Urinary bladder (tissue), 4 donors: ENCODE results near the gene SLC9A9. TPM values are rescaled to one million over a fixed set of nuclear protein-coding genes. Genes with fewer than 3 reads are reported as not detected.

Experiments used
- DNase-seq: peaks from one replicate; pipeline ENCODE4 v3.0.0-alpha.2; 2015; ENCODE audit errors: extremely low spot score
- H3K27ac ChIP-seq: one replicate; pipeline ENCODE4 v1.5.1; 2013; ENCODE audit warnings: low read depth, mild to moderate bottlenecking, moderate library complexity
- H3K36me3 ChIP-seq: one replicate; pipeline ENCODE4 v1.6.1; 2013; ENCODE audit warnings: mild to moderate bottlenecking, moderate library complexity; ENCODE audit not compliant: insufficient read depth
- H3K4me1 ChIP-seq: one replicate; pipeline ENCODE4 v1.6.1; 2013; ENCODE audit warnings: mild to moderate bottlenecking, moderate library complexity; ENCODE audit not compliant: insufficient read depth
- H3K4me3 ChIP-seq: one replicate; pipeline ENCODE4 v1.5.1; 2013; ENCODE audit warnings: low read depth, low read length
- WGBS: extraction: QIAGEN DNeasy Blood & Tissue Kit; methylation state at CpG from one replicate; pipeline ENCODE4 v1.1.7; 2013; 5-methylcytosine and 5-hydroxymethylcytosine counted together
- polyA plus RNA-seq: library from polyadenylated mRNA; stranded (reverse); fragments of 200-250 nt; gene quantifications from one replicate; pipeline ENCODE4 v1.2.3, GENCODE V29; 2013
- total RNA-seq: library from RNA; depleted of rRNA; stranded (reverse); fragments of >200 nt; gene quantifications from one replicate; pipeline ENCODE4 v1.2.3, GENCODE V29; 2014
- donor health status: healthy with polysubstance abuse.
- donor health status: healthy.

Gene SLC9A9
- total and polyA plus RNA-seq, 2 donors, result 28.7 to 46.2 TPM

DNA sequence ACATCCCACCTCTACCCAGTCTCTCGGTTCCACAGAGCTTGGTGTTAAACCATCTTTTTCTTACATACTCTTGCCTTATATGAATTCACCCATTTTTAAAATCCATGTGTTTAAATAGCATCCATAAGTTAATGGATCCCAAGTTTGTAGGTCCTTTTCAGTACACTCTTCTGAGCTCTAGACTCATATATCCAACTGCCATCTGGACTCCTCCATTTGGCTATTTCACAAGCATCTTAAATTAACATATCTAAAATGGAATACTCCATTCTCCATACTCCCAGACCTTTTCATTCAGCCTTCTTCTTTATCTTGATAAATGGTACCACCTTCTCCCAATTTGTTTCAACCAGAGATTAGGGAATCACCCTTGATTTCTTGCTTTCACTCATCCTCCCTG, 615.3 kb downstream of the SLC9A9 start:
- no peak for DNase-seq
- no peak overlapping the region for H3K4me3 ChIP-seq
- no peaks in the 10 kb centered on the region for H3K4me1 ChIP-seq
- no peaks in the 10 kb centered on the region for H3K36me3 ChIP-seq
- no peak overlapping the region for H3K27ac ChIP-seq
- WGBS, result 94% methylated on average over 1 of the region's 1 CpG

DNA sequence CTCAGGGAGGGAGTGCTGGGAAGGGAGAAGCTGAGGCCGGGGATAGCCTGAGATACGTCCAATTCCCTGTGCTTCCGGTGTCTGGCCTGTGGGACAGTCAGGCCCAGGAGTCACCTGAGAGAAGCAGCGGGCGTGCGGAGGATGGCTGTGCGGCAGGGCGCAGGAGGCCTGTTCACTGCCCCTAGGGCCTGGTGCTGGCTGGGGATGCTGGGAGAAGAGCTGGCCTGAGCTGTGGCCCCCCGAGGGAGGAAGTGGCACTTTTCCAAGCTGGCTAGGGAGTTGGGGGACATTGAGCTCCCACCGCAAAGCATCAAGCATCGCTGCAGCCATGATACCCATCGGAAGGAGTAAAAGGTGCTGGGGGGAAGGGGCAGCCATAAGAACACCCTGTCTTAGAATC, 619.9 kb downstream of the SLC9A9 start:
- 95% methylated on average over 12 of the region's 12 CpGs for WGBS
- Histone ChIP-seq H3K4me3 (no peak overlapping the region), H3K27ac (no peak overlapping the region), H3K4me1 (no peaks in the 10 kb centered on the region), H3K36me3 (no peaks in the 10 kb centered on the region)
- no peak for DNase-seq

DNA sequence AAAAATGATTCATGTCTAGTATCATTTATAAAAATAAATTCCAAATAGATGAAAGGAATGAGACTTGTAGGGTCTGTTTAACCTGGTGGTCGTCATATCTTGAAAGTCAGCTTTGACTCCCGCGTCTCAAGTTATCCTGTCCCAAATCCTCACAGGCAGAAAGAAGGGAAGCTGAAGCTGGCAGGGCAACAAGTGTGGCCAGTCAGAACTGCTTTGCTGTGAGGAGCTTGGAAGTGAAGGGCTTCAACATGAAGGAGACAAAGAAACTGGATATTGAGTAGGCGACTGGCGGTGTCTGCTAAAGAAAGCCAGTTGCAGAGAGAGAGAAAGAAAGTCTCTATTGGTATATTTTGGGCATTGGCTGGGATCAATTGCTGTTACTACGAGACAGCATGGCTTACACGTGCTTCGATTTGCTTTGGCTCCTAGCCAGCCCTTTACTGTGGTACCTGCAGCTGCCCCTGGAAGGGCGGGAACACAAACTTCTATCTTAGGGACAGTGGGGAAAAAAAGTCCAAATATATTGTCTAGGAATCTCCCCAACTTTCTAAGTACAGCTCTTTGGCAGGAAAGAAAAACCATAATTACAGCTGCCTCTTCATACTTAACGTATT, 621.5 kb downstream of the SLC9A9 start:
- Histone ChIP-seq H3K36me3 (no peaks in the 10 kb centered on the region), H3K4me1 (peaks cover 2% of the 10 kb centered on the region), H3K4me3 (no peak overlapping the region), H3K27ac (no peak overlapping the region)
- DNase-seq, result no peak
- WGBS, result 80% methylated on average over 10 of the region's 10 CpGs

DNA sequence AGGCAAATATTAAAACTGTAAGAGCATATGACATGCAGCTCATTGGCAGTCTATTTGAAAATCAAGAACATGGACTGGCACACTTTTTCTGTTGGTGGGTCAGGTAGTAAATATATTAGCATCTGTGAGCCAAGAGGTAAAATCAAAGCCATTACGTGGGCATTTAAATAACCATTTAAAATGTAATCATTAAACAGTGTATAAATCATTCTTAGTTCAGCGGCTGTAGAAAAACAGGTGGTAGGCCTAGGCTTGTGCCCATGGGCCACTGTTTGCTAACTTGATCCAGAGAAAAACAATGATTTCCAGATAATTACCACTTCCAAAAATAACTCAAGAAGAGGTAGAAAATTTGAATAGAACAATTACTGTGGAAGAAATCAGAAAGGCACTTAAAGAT, 623.6 kb downstream of the SLC9A9 start:
- Histone ChIP-seq H3K4me1 (peaks cover 2% of the 10 kb centered on the region), H3K27ac (no peak overlapping the region), H3K4me3 (no peak overlapping the region), H3K36me3 (no peaks in the 10 kb centered on the region)
- 85% methylated on average over 2 of the region's 2 CpGs for WGBS
- no peak for DNase-seq

DNA sequence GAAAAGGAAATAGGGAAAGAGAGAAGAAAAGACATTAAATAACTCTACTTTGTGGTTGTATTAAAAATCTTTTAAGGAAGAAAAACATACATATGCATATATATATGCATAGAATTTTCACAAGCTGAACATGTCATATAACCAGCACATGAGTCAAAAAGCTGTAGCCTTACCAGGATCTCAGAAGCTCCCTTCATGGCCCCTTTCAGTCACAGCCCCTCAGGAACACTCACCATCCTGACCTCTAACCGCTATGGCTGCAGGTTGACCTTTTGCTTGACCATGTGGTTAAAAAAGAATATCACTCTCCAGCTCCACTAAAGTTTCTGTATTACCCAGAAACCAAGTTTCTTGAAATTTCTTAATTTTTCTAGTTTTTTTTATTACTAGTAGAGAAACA, 625.3 kb downstream of the SLC9A9 start:
- Histone ChIP-seq H3K27ac (no peak overlapping the region), H3K36me3 (no peaks in the 10 kb centered on the region), H3K4me1 (peaks cover 2% of the 10 kb centered on the region), H3K4me3 (no peak overlapping the region)
- no peak for DNase-seq
- 96% methylated on average over 1 of the region's 1 CpG for WGBS

DNA sequence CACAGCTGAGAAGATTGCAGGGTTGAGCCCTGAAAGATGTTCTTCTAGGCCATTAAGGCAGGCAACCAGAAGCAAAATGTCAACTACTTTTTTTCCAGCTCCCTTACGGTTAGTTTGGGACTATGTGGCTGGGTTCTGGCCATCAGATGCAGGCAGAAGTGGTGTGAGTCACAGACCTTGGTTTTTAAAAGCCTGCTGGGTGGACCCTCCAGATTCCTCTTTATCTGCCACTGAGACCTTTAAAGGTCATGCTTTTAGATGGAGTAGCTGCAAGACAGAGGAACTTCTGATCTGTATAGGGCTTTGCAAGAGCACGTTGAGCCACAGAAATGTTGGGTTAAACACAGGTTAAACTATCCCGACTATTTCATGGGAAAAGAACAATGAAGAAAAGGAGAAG, 625.8 kb downstream of the SLC9A9 start:
- Histone ChIP-seq H3K4me1 (peaks cover 2% of the 10 kb centered on the region), H3K4me3 (no peak overlapping the region), H3K36me3 (no peaks in the 10 kb centered on the region), H3K27ac (no peak overlapping the region)
- 28% methylated on average over 3 of the region's 3 CpGs for WGBS
- DNase-seq, result no peak

DNA sequence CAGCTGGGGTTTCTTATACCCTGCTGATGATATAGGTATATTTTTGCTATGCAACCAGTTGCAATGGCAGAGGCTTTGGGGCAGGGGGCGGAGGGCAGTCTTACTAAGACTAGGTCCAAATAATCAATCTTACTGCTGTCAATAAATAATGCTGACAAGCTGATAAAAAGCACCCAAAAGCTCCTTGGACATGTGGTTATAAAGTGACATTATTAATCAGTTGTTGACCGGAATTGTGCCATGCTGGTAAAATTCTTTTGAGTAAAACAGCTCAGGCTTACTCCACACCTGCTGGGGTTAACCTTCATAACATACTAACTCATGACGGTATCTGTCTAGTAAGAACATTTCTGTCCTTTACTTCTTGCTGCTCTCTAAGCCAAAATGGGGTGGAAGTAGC, 626.8 kb downstream of the SLC9A9 start:
- no peaks in the 10 kb centered on the region for H3K36me3 ChIP-seq
- peaks cover 2% of the 10 kb centered on the region for H3K4me1 ChIP-seq
- 91% methylated on average over 3 of the region's 3 CpGs for WGBS
- H3K4me3 ChIP-seq, result no peak overlapping the region
- no peak for DNase-seq
- H3K27ac ChIP-seq, result no peak overlapping the region

DNA sequence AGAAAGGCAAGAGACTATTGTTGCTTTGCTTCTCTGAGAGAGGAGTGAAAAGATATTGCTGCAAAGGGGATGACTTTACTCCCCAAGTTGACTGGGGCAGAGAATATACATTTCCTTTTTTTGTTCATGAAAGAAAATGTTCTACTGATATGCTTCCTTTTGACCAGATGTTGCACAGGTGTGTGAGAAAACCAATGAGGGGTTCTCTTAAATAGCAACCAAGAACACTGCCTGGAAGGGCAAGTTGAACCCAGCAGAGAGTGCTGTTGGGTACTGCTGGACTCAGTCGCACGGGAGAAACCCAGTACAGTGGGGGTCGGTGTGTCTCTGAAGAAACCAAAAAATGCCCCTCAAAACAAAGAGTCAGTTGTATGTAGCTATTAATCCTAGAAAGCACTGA, 627.5 kb downstream of the SLC9A9 start:
- no peak for DNase-seq

DNA sequence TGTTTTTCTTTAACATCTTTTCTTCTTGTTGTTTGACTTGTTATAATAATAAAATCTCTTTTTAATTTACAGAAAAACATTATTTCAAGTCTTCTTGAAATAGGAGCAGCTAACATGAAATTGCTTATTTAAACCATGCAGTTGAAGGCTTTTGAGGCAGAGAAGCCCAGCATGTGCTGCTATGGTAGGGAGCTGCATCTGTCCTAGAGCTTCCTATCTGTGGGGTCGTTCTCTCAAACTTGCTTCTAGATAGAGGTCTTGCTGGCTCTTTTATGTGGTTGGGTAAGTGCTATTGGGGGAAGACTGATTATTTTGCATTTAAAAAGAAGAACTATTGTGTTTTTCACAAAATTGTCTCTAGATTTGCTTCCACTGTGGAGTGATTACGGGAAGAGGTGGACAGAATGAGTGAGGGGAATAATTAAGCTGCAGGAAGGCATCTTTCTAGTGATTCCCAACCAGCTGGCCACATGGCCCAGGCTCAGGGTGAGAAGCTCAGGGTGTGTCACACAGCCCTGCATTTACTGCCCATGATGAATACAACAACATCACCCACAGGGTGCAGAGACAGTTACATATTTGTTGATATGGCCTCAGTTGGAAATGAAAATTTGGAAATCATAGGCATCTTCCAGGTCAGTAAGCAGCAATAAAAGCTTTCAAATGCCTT, 630.0 kb downstream of the SLC9A9 start:
- H3K27ac ChIP-seq, result no peak overlapping the region
- DNase-seq, result no peak
- WGBS, result 86% methylated on average over 2 of the region's 2 CpGs
- H3K36me3 ChIP-seq, result no peaks in the 10 kb centered on the region
- no peak overlapping the region for H3K4me3 ChIP-seq
- peaks cover 2% of the 10 kb centered on the region for H3K4me1 ChIP-seq

More for the DNA sequence above, 627.5 kb downstream of the SLC9A9 start:
- WGBS, result 94% methylated on average over 3 of the region's 3 CpGs
- Histone ChIP-seq H3K4me1 (peaks cover 2% of the 10 kb centered on the region), H3K36me3 (no peaks in the 10 kb centered on the region), H3K27ac (no peak overlapping the region), H3K4me3 (no peak overlapping the region)

DNA sequence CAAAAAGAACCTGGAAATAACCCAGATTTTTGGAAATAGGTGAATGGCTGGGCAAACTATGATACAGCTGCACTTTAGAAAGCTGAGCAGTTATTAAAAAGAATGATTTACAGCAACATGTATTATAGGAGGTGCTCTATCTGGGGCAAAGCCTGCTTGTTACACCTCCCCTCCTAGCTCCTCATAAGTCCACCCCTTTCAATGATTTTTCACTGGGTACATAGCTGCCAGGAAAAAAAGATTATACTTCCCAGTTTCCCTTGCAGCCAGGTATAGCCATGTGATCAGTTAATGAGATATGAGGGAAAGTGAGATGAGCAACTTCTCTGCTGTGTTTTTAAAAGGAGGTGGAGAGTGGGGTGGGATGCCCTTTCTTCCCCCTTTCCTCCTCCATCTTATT, 631.0 kb downstream of the SLC9A9 start:
- Histone ChIP-seq H3K27ac (no peak overlapping the region), H3K36me3 (no peaks in the 10 kb centered on the region), H3K4me1 (no peaks in the 10 kb centered on the region), H3K4me3 (no peak overlapping the region)
- DNase-seq, result no peak

DNA sequence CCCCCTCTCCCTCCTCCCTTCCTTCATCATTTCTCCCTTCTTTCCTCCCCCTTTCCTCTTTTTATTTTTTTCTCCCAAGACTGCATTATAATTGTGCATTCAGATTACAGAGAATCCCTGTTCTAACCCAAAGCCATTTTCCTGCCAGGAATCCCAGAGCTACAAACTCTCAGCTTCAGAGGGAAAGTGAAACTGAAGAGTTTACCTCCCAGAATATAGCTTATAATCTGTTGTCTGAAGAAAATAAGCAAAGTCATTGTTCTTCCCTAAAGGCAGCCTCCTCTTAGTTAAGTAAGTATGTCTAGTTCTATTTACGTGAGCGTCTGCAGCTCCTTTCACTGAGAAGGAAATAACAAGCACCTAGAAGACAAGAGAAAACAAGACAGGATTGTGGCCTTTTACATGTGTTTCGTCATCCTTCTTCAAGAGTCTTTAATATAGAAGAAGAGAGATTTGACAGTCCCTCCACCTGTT, 631.5 kb downstream of the SLC9A9 start:
- Histone ChIP-seq H3K27ac (no peak overlapping the region), H3K4me1 (no peaks in the 10 kb centered on the region), H3K4me3 (no peak overlapping the region), H3K36me3 (no peaks in the 10 kb centered on the region)
- whole genome bisulfite sequencing, result 73% methylated on average over 3 of the region's 3 CpGs
- no peak for DNase-seq

Other genes starting within 250 kb of the SLC9A9 start
- gene DIPK2A, start 123.4 kb upstream of the SLC9A9 start, total RNA-seq, result 104 TPM
- gene DIPK2A, start 123.4 kb upstream of the SLC9A9 start, polyA plus RNA-seq, result 18.9 TPM